ENCODE data around the gene BTNL9.
"Not testable (repeated sequence)": the region's sequence is repeated elsewhere in the genome, so short reads cannot be mapped to it uniquely, and the experiment has no call there.

BTNL9 gene

GRCh38 chr5:181101930-181102674 lies 62.0 kb downstream of the BTNL9 start:
- DNase-seq: not testable (repeated sequence)

- DNase-seq: not testable (repeated sequence)
These were observed 64.1 kb downstream of the BTNL9 start for GRCh38 chr5:181104259-181104568.

GRCh38 chr5:181104606-181105390 lies 64.7 kb downstream of the BTNL9 start:
- not testable (repeated sequence) for DNase-seq

GRCh38 chr5:181105391-181106025 lies 65.4 kb downstream of the BTNL9 start:
- no peak for DNase-seq

- no peak for DNase-seq
These were observed 67.6 kb downstream of the BTNL9 start for GRCh38 chr5:181107699-181108098.

GRCh38 chr5:181108578-181109165 lies 68.6 kb downstream of the BTNL9 start:
- DNase-seq: no peak

GRCh38 chr5:181109489-181110013 lies 69.5 kb downstream of the BTNL9 start:
- DNase-seq: no peak

GRCh38 chr5:181111010-181111409 lies 70.9 kb downstream of the BTNL9 start:
- DNase-seq: no peak
